K562 (cell line): ENCODE measurements around the gene KAZN. TPM values are rescaled to one million over a fixed set of nuclear protein-coding genes. Genes with fewer than 3 reads are reported as not detected.

ENCODE experiments used
- E2F4 ChIP-seq: sonication (generic); formaldehyde crosslinking; IDR thresholded peaks from 2 replicates; pipeline ENCODE4 v1.8.0; 2022; ENCODE audit warnings: mild to moderate bottlenecking, low read depth, missing genetic modification reagents
- ELK3 ChIP-seq: fragments of 450-650 bp; formaldehyde crosslinking; IDR thresholded peaks from 2 replicates; pipeline ENCODE4 v1.4.0; 2020; ENCODE audit warnings: mild to moderate bottlenecking
- ESRRB ChIP-seq: fragments of 250-450 bp; sonication (Bioruptor Pico); IDR thresholded peaks from 2 replicates; pipeline ENCODE4 v1.5.0; 2020; ENCODE audit warnings: mild to moderate bottlenecking, moderate library complexity, borderline replicate concordance
- ETV5 ChIP-seq: sonication (generic); formaldehyde crosslinking; IDR thresholded peaks from 2 replicates; pipeline ENCODE4 v1.4.0; 2020; ENCODE audit warnings: low read depth, mild to moderate bottlenecking, missing genetic modification reagents
- FIP1L1 ChIP-seq: fragments of 200-400 bp; formaldehyde crosslinking; IDR thresholded peaks from 2 replicates; pipeline ENCODE4 v1.6.1; 2018; ENCODE audit warnings: mild to moderate bottlenecking, low read depth, low read length; ENCODE audit not compliant: poor library complexity, severe bottlenecking
- GTF2E2 ChIP-seq: fragments of 200-800 bp; sonication (Bioruptor generic); IDR thresholded peaks from 2 replicates; pipeline ENCODE4 v1.6.1; 2016; ENCODE audit warnings: missing genetic modification characterization, missing compliant biosample characterization
- HEY1 ChIP-seq: fragments of 250-450 bp; sonication (Bioruptor Pico); IDR thresholded peaks from 2 replicates; pipeline ENCODE4 v1.5.0; 2020; ENCODE audit warnings: mild to moderate bottlenecking, moderate library complexity, borderline replicate concordance
- HMGN3 ChIP-seq: IDR thresholded peaks from 2 replicates; pipeline ENCODE4 v1.6.1; 2011; ENCODE audit warnings: borderline replicate concordance, low read depth, mild to moderate bottlenecking, mixed read lengths, low read length; ENCODE audit not compliant: insufficient read length; ENCODE audit errors: extremely low read depth
- LEF1 ChIP-seq: fragments of 450-650 bp; IDR thresholded peaks from 2 replicates; pipeline ENCODE4 v1.6.1; 2016; ENCODE audit warnings: mild to moderate bottlenecking
- PKNOX1 ChIP-seq: fragments of 450-650 bp; IDR thresholded peaks from 2 replicates; pipeline ENCODE4 v1.6.1; 2016
- POLR2AphosphoS5 ChIP-seq: IDR thresholded peaks from 2 replicates; pipeline ENCODE4 v1.6.1; 2011; ENCODE audit warnings: mild to moderate bottlenecking, low read depth, low read length, moderate library complexity; ENCODE audit not compliant: control insufficient read depth, insufficient read depth
- POLR2B ChIP-seq: fragments of 450-650 bp; IDR thresholded peaks from 2 replicates; pipeline ENCODE4 v1.6.1; 2018; ENCODE audit warnings: low read depth; ENCODE audit not compliant: partially characterized antibody
- PRMT5 ChIP-seq: sonication (generic); formaldehyde crosslinking; IDR thresholded peaks from 2 replicates; pipeline ENCODE4 v1.5.0; 2020; ENCODE audit warnings: missing genetic modification reagents
- RBM39 ChIP-seq: fragments of 200-400 bp; formaldehyde crosslinking; optimal IDR thresholded peaks from 2 replicates; pipeline ENCODE3; 2018; ENCODE audit warnings: low read depth, low read length
- SFPQ ChIP-seq: fragments of 200-400 bp; formaldehyde crosslinking; IDR thresholded peaks from 2 replicates; pipeline ENCODE4 v1.6.1; 2017; ENCODE audit warnings: mild to moderate bottlenecking, low read depth, low read length, moderate library complexity
- SIRT6 ChIP-seq: IDR thresholded peaks from one replicate; pipeline ENCODE4 v1.6.1; 2012; ENCODE audit warnings: low read depth, mild to moderate bottlenecking, control low read depth, inconsistent platforms, low read length, moderate library complexity
- SMARCA4 ChIP-seq: fragments of 450-650 bp; IDR thresholded peaks from 2 replicates; pipeline ENCODE4 v1.6.1; 2016
- UBTF ChIP-seq, 2 experiments: IDR thresholded peaks; 2 replicates each; pipeline ENCODE4 v1.6.1; 2012; ENCODE audit warnings: improper control_type of control experiment in 2 of 2, low read depth in 2 of 2, low read length in 2 of 2, borderline replicate concordance in 1 of 2
- ZNF311 ChIP-seq: fragments of 250-450 bp; sonication (Bioruptor Pico); IDR thresholded peaks from 2 replicates; pipeline ENCODE4 v1.4.0; 2020; ENCODE audit warnings: mild to moderate bottlenecking, moderate library complexity
- polyA plus RNA-seq, 8 experiments: library from polyadenylated mRNA; depleted of rRNA in 4 of 8; stranded (reverse) in 5 of 8; unstranded in 3 of 8; fragments of >200 nt; fragmentation: Nextera tagmentation in 2 of 8; fragmentation: Illumina TruSeq in 1 of 8; extraction: Ambion mirVana in 2 of 8; extraction: Trizol in 1 of 8; gene quantifications; 2 replicates each; pipeline versions ENCODE4 v1.2.1 to v1.2.3, GENCODE V29; 2011 to 2014; ENCODE audit warnings: inconsistent platforms in 1 of 8, missing spikeins in 1 of 8
- total RNA-seq, 7 experiments: library from RNA; depleted of rRNA in 6 of 7; stranded (reverse); fragments of >200 nt in 6 of 7; fragmentation: Illumina TruSeq in 2 of 7; extraction: Trizol in 2 of 7; gene quantifications; 2 replicates each; pipeline versions ENCODE4 v1.2.1 to v1.2.3, GENCODE V29; 2011 to 2021; ENCODE audit warnings: low replicate concordance in 1 of 7

KAZN gene
- total and polyA plus RNA-seq, 9 of the 15 experiments (the other 6 are each of a cell fraction or from before 2014, with no cell fraction given), result 2.1 to 21.6 (median 5.4) TPM

- TF ChIP-seq FIP1L1, result no peak
- TF ChIP-seq ETV5, result no peak
- TF ChIP-seq LEF1, result peak; percentile 45; the same call in 1 of the 2 replicates
- no peak for TF ChIP-seq E2F4 (CRISPR knock-in tag)
- no peak for TF ChIP-seq GTF2E2
- TF ChIP-seq ZNF311, result no peak
- no peak for TF ChIP-seq PKNOX1
- TF ChIP-seq SIRT6, result no peak
- TF ChIP-seq ELK3 (CRISPR knock-in tag), result no peak
- no peak for TF ChIP-seq SFPQ
- no peak for TF ChIP-seq PRMT5 (CRISPR knock-in tag)
- no peak for TF ChIP-seq RBM39
- TF ChIP-seq POLR2B, result no peak
- TF ChIP-seq SMARCA4, result peak; percentile 93
- no peak for TF ChIP-seq ESRRB (CRISPR knock-in tag)
- peak; percentile 53; the same call in 1 of the 2 replicates for TF ChIP-seq POLR2AphosphoS5
- no peak for TF ChIP-seq HMGN3
- no peak for TF ChIP-seq UBTF (IDR thresholded peaks at IDR 0.05; ENCODE audit: borderline replicate concordance in 1 of 2, low read depth in 2 of 2, low read length in 2 of 2)
- TF ChIP-seq HEY1 (CRISPR knock-in tag), result peak; percentile 63; the same call in 1 of the 2 replicates
Measured at GRCh38 chr1:14817223-14818170, 219.0 kb downstream of the KAZN start (continued).
